Suprapubic skin (tissue), 4 donors: Measurements from ENCODE around the gene BAZ1A.

Experiments used
- EP300 ChIP-seq: sonication (generic); formaldehyde crosslinking; IDR thresholded peaks from one replicate; pipeline ENCODE4 v1.6.1; 2017; ENCODE audit warnings: antibody characterized with exemption
- POLR2A ChIP-seq, 2 donors: fragments of 450-650 bp; IDR thresholded peaks; one replicate each; pipeline ENCODE4 v1.6.1; 2017; ENCODE audit warnings: antibody characterized with exemption in 2 of 2, mild to moderate bottlenecking in 2 of 2, moderate library complexity in 2 of 2
- POLR2AphosphoS5 ChIP-seq, 3 donors: sonication (generic); formaldehyde crosslinking; IDR thresholded peaks; one replicate each; pipeline ENCODE4 v1.6.1; 2017; ENCODE audit warnings: antibody characterized with exemption in 3 of 3
- TF ChIP-seq, protein P1 (sequence below), 2 donors: fragments of 200-600 bp in 1 of 2; fragments of 450-650 bp in 1 of 2; sonication (generic) in 1 of 2; IDR thresholded peaks; one replicate each; pipeline ENCODE4 v1.5.1; 2016 to 2019; ENCODE audit warnings: antibody characterized with exemption in 2 of 2, mild to moderate bottlenecking in 1 of 2, moderate library complexity in 1 of 2

DNA sequence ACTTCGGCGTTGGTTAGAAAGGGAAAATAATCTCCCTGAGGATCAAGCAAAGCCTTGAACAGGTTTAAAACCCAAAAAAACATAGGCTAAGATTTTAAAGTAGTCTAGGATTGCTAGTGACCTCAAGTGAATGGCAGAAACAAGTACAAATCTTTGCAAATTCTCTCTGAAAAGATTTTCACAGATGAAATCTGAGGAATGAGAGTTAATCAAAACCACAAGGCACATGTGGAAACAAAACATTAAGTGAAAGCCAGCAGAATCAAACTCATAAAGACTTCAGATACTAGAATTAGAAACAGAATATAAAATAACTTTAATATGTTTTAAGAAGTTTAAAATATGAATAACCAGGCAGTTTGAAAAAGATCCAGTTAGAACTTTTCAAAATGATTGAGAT lies 108.6 kb downstream of the BAZ1A start:
- TF ChIP-seq, protein P1, sequence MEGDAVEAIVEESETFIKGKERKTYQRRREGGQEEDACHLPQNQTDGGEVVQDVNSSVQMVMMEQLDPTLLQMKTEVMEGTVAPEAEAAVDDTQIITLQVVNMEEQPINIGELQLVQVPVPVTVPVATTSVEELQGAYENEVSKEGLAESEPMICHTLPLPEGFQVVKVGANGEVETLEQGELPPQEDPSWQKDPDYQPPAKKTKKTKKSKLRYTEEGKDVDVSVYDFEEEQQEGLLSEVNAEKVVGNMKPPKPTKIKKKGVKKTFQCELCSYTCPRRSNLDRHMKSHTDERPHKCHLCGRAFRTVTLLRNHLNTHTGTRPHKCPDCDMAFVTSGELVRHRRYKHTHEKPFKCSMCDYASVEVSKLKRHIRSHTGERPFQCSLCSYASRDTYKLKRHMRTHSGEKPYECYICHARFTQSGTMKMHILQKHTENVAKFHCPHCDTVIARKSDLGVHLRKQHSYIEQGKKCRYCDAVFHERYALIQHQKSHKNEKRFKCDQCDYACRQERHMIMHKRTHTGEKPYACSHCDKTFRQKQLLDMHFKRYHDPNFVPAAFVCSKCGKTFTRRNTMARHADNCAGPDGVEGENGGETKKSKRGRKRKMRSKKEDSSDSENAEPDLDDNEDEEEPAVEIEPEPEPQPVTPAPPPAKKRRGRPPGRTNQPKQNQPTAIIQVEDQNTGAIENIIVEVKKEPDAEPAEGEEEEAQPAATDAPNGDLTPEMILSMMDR (IDR thresholded peaks at IDR 0.05) = no peak
- TF ChIP-seq POLR2A (IDR thresholded peaks at IDR 0.05) = no peak
- no peak for TF ChIP-seq POLR2AphosphoS5 (IDR thresholded peaks at IDR 0.05)
- no peak for TF ChIP-seq EP300
